GM18508 (cell line): ENCODE data around the gene ABCC12.

Experiments
- ATAC-seq: cut with Tn5 transposase; IDR thresholded peaks from one replicate; pipeline ENCODE4 v1.9.1; 2021; ENCODE audit warnings: moderate number of reproducible peaks; ENCODE audit not compliant: insufficient read depth, unreplicated experiment

Gene ABCC12

GRCh38 chr16:48110000-48110399 is 45.8 kb downstream of the ABCC12 start:
- ATAC-seq = no peak

DNA sequence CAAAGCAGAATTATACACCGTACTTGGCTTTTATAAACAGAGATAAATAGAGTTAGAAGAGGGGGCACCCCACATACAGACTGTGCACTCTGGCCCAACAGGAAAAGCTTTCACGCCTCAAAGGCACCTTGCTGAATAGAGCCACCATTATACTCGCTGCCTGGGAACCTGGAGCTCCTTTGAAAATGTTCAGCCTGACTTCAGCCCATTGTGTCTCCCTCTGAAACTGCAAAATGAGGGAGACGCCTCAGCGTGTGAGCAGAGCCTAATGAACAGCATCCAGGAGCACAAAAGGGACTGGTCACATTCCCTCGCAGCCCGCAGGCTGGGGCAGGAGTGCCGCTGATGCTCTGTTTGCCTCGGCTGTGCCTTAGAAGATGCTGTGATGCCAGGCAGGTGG is 46.3 kb downstream of the ABCC12 start:
- ATAC-seq = no peak

DNA sequence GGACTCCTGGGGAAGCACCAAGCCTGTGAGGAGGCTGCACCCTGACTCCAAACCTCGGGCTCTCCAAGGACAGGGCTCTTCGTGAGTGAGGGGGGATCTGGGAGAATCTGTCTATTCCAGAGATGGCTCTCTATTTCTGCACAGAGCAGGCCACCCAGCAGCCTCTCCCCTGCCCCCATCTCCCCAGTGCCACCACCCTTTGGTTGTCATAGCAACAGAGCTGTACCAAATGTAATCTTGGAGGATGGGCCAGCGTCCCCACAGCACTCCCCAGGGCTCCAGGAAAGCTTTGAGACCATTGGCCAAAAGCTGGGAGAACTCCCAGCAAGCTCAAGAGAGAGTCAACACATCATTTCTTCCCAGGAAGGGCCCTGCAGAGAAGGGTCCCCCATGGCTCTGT is 49.3 kb downstream of the ABCC12 start:
- ATAC-seq = no peak
